ENCODE results near the gene LTBP1. TPM values are rescaled to one million over a fixed set of nuclear protein-coding genes. Genes with fewer than 3 reads are reported as not detected.

The LTBP1 gene
- total and polyA plus RNA-seq, 2 experiments from 2014 or later = 15.7 to 49.8 TPM

GRCh38 chr2:33060405-33060804, 113.7 kb downstream of the LTBP1 start:
- Histone ChIP-seq H3K79me2 (replicated peaks; ENCODE audit: insufficient read depth) (no peaks in the 10 kb centered on the region), H3K4me2 (no peak overlapping the region), H3K27ac (ENCODE audit: low read depth) (no peak overlapping the region), H3K4me1 (ENCODE audit: insufficient read depth) (peaks cover 10% of the 10 kb centered on the region; the same call in 1 of the 2 replicates), H3K9me2 (ENCODE audit: insufficient read depth) (no peaks in the 10 kb centered on the region), H3K36me3 (ENCODE audit: insufficient read depth) (no peaks in the 10 kb centered on the region), H2AFZ (no peak overlapping the region), H3K27me3 (ENCODE audit: insufficient read depth) (no peaks in the 10 kb centered on the region), H3F3A (replicated peaks; ENCODE audit: low read depth) (no peaks in the 10 kb centered on the region), H3K4me3 (no peak overlapping the region), H4K20me1 (replicated peaks; ENCODE audit: insufficient read depth) (no peaks in the 10 kb centered on the region; the same call in 1 of the 2 replicates)
- peaks cover 7% of the 10 kb centered on the region; the same call in 2 of the 3 replicates for H3K36me3 Mint-ChIP-seq (ENCODE audit: low read depth)
- no peaks in the 10 kb centered on the region; the same call in 2 of the 3 replicates for H3K9me3 Mint-ChIP-seq
- H3K4me3 Mint-ChIP-seq = no peak overlapping the region
- peaks cover 16% of the 10 kb centered on the region for H3K4me1 Mint-ChIP-seq
- H3K27ac Mint-ChIP-seq = no peak overlapping the region
- DNase-seq (ENCODE audit: low spot score) (no peak), ATAC-seq (no peak)
- no peaks in the 10 kb centered on the region for H3K27me3 Mint-ChIP-seq (ENCODE audit: insufficient read depth, low read depth, poor library complexity)
- no peak for TF ChIP-seq STAT1 (IDR thresholded peaks at IDR 0.05; ENCODE audit: unreplicated experiment)
- no peak for TF ChIP-seq CREB1 (CRISPR knock-in tag; IDR thresholded peaks at IDR 0.05; ENCODE audit: low read depth)
- TF ChIP-seq NANOG (IDR thresholded peaks at IDR 0.05; ENCODE audit: borderline replicate concordance) = no peak
- TF ChIP-seq ZNF462 (CRISPR knock-in tag; IDR thresholded peaks at IDR 0.05) = no peak
- no peak for TF ChIP-seq ETS1 (IDR thresholded peaks at IDR 0.05)
- TF ChIP-seq ZNF331 (CRISPR knock-in tag; IDR thresholded peaks at IDR 0.05; ENCODE audit: low read depth) = no peak
- TF ChIP-seq ZNF114 (CRISPR knock-in tag; IDR thresholded peaks at IDR 0.05) = no peak
- no peak for TF ChIP-seq EZH2phosphoT487 (IDR thresholded peaks at IDR 0.05; ENCODE audit: unreplicated experiment)
- TF ChIP-seq POLR2AphosphoS5 (IDR thresholded peaks at IDR 0.05; ENCODE audit: low read depth) = no peak
- TF ChIP-seq REST (IDR thresholded peaks at IDR 0.05; ENCODE audit: unreplicated experiment) = no peak
- no peak for TF ChIP-seq CTCF (conservative IDR thresholded peaks at IDR 0.05; ENCODE audit: low read depth in 2 of 2)
- no peak for TF ChIP-seq EZH2 (IDR thresholded peaks at IDR 0.05; ENCODE audit: low read depth, unreplicated experiment)

Data from GM23338 (cell line).